ENCODE data around the gene TMEM131. TPM values are rescaled to one million over a fixed set of nuclear protein-coding genes. Genes with fewer than 3 reads are reported as not detected.

The TMEM131 gene
- total RNA-seq, 1 experiment from 2014 or later = 29.6 TPM

GRCh38 chr2:97720746-97721145 is 275.0 kb downstream of the TMEM131 start:
- no peak overlapping the region for H3K4me2 ChIP-seq
- H4K20me1 ChIP-seq (ENCODE audit: insufficient read depth) = no peaks in the 10 kb centered on the region
- no peak overlapping the region for H2AFZ ChIP-seq
- no peak overlapping the region for H3K27ac ChIP-seq
- intact Hi-C loops (cut with micrococcal nuclease; ENCODE audit: unreplicated experiment) = no loop called here
- H3K4me3 ChIP-seq = no peak overlapping the region
- no peaks in the 10 kb centered on the region for H3K9me2 ChIP-seq (ENCODE audit: insufficient read depth)
- H3K9me3 ChIP-seq (ENCODE audit: insufficient read depth, low read depth) = no peaks in the 10 kb centered on the region
- ChIA-PET POLR2A (ENCODE audit: unreplicated experiment) (no interaction called here), CTCF (no interaction called here)
- H3F3A ChIP-seq (ENCODE audit: insufficient read depth, low read depth) = no peaks in the 10 kb centered on the region
- H3K36me3 ChIP-seq (ENCODE audit: low read depth) = no peaks in the 10 kb centered on the region
- no peak for DNase-seq
- H3K4me1 ChIP-seq (replicated peaks; ENCODE audit: insufficient read depth) = no peaks in the 10 kb centered on the region
- peaks cover 15% of the 10 kb centered on the region; the same call in 1 of the 2 replicates for H3K27me3 ChIP-seq (ENCODE audit: insufficient read depth, low read depth)
- no peaks in the 10 kb centered on the region for H3K79me2 ChIP-seq (ENCODE audit: low read depth)
- BruUV-seq (replicated peaks) = no TSS peak
- TF ChIP-seq CTCF (conservative IDR thresholded peaks at IDR 0.05) (no peak), EZH2 (IDR thresholded peaks at IDR 0.05; ENCODE audit: low read depth) (no peak)

GRCh38 chr2:97719362-97720155 is 276.2 kb downstream of the TMEM131 start:
- Histone ChIP-seq H3K27ac (no peak overlapping the region), H3K9me3 (ENCODE audit: insufficient read depth, low read depth) (no peaks in the 10 kb centered on the region), H3F3A (ENCODE audit: insufficient read depth, low read depth) (no peaks in the 10 kb centered on the region), H3K9me2 (ENCODE audit: insufficient read depth) (no peaks in the 10 kb centered on the region), H3K4me3 (no peak overlapping the region), H3K79me2 (ENCODE audit: low read depth) (no peaks in the 10 kb centered on the region), H3K27me3 (ENCODE audit: insufficient read depth, low read depth) (peaks cover 15% of the 10 kb centered on the region; the same call in 1 of the 2 replicates), H3K4me1 (replicated peaks; ENCODE audit: insufficient read depth) (no peaks in the 10 kb centered on the region), H3K4me2 (no peak overlapping the region), H3K36me3 (ENCODE audit: low read depth) (no peaks in the 10 kb centered on the region), H4K20me1 (ENCODE audit: insufficient read depth) (no peaks in the 10 kb centered on the region), H2AFZ (no peak overlapping the region)
- no peak for DNase-seq
- no TSS peak for BruUV-seq (replicated peaks)
- ChIA-PET POLR2A (ENCODE audit: unreplicated experiment) (no interaction called here), CTCF (no interaction called here)
- intact Hi-C loops (cut with micrococcal nuclease; ENCODE audit: unreplicated experiment) = loop anchor here (10.0 kb wide), 1 partner anchor 885 kb away; the partner anchor contains the start of genes COA5 and UNC50
- TF ChIP-seq EZH2 (IDR thresholded peaks at IDR 0.05; ENCODE audit: low read depth) (no peak), CTCF (conservative IDR thresholded peaks at IDR 0.05) (no peak)

GRCh38 chr2:97718942-97719341 is 276.8 kb downstream of the TMEM131 start:
- Histone ChIP-seq H3K27me3 (ENCODE audit: insufficient read depth, low read depth) (peaks cover 15% of the 10 kb centered on the region; the same call in 1 of the 2 replicates), H2AFZ (no peak overlapping the region), H3F3A (ENCODE audit: insufficient read depth, low read depth) (no peaks in the 10 kb centered on the region), H3K4me1 (replicated peaks; ENCODE audit: insufficient read depth) (no peaks in the 10 kb centered on the region), H4K20me1 (ENCODE audit: insufficient read depth) (no peaks in the 10 kb centered on the region), H3K9me3 (ENCODE audit: insufficient read depth, low read depth) (no peaks in the 10 kb centered on the region), H3K36me3 (ENCODE audit: low read depth) (no peaks in the 10 kb centered on the region), H3K27ac (no peak overlapping the region), H3K79me2 (ENCODE audit: low read depth) (no peaks in the 10 kb centered on the region), H3K9me2 (ENCODE audit: insufficient read depth) (no peaks in the 10 kb centered on the region), H3K4me2 (no peak overlapping the region), H3K4me3 (no peak overlapping the region)
- ChIA-PET POLR2A (ENCODE audit: unreplicated experiment) (no interaction called here), CTCF (no interaction called here)
- intact Hi-C loops (cut with micrococcal nuclease; ENCODE audit: unreplicated experiment) = loop anchor here (10.0 kb wide), 1 partner anchor 886 kb away; the partner anchor contains the start of genes COA5 and UNC50
- no TSS peak for BruUV-seq (replicated peaks)
- DNase-seq = no peak
- no peak for TF ChIP-seq EZH2 (IDR thresholded peaks at IDR 0.05; ENCODE audit: low read depth)
- TF ChIP-seq CTCF (conservative IDR thresholded peaks at IDR 0.05) = no peak

Measured in PC-9 (cell line).